ENCODE results near the gene SPOUT1.
"Not testable (repeated sequence)": the region's sequence is repeated elsewhere in the genome, so short reads cannot be mapped to it uniquely, and the experiment has no call there.

DNA sequence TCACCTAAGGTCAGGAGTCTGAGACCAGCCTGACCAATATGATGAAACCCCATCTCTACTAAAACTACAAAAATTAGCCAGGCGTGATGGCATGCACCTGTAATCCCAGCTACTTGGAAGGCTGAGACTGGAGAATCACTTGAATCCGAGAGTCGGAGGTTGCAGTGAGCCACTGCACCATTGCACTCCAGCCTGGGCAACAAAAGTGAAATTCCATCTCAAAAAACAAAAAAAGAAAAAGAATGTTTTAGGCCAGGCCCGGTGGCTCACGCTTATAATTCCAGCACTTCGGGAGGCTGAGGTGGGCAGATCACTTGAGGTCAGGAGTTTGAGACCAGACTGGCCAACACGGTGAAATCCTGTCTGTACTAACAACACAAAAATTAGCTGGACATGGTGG is 28.9 kb upstream of the SPOUT1 start:
- not testable (repeated sequence) for TF ChIP-seq CTCF (IDR thresholded peaks at IDR 0.05; ENCODE audit: borderline replicate concordance, extremely low read depth, low read length, poor library complexity, severe bottlenecking); EZH2 (IDR thresholded peaks at IDR 0.05; ENCODE audit: borderline replicate concordance, low read depth, low read length, severe bottlenecking)

All from DND-41 (cell line).